HG02798 (cell line): ENCODE results near the gene TEX2.
A peak's percentile ranks its signal among the peaks of the same experiment; 100 is the strongest.

Experiments used
- ATAC-seq: cut with Tn5 transposase; IDR thresholded peaks from one replicate; pipeline ENCODE4 v1.9.1; 2021; ENCODE audit warnings: mild to moderate bottlenecking; ENCODE audit not compliant: unreplicated experiment, poor library complexity

TEX2 gene

DNA sequence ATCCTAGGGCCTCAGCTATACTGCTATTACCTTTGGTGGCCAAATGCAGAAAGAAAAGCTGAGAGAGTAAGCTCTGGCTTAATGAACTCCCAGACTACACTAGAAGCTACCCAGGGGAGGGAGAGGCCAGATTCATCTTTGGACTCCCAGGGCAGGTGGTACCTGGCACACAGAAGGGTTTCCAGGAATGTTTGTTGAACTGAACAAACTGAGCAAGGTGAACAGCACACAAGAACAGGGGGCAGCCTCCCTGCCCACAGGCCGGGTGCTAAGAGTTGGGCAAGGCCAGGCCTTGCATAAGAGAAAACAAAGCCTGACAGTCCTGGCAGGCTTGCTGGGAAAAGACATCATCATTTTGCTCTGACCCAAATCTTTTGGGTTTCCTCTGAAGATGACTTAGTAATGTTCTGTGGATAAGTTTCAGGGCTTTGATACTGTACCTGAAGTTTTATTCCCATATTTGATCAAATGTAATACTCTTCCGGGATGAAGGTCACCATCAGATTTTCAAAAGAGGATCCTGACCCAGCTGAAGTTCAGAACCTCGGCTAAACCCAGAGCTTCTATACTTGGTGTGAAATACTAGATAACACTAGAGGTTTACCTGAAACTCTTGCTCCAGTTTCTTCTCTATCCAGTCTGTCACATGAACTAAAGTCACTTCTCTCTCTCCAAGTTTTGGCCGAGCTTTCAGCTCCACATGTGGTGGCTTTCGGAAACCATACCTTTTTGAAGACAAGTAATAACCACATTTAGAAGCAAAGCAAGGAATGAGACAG, 112.6 kb downstream of the TEX2 start:
- ATAC-seq, result no peak

DNA sequence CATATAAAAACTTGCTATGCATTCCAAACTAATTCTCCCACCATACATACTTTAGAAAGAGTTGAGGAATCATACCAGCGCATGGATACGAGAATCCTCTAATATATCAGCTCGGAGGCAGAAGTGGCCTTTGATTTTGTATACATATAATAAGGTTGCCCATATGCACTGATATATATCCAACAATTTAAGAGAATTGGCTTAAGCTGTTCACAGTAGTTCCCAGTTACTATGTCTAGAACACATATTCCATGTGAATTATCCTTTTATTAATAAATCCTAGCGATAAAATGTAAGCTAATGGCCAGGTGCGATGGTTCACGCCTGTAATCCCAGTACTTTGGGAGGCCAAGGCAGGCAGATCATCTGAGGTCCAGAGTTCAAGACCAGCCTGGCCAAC, 113.9 kb downstream of the TEX2 start:
- ATAC-seq, result no peak

DNA sequence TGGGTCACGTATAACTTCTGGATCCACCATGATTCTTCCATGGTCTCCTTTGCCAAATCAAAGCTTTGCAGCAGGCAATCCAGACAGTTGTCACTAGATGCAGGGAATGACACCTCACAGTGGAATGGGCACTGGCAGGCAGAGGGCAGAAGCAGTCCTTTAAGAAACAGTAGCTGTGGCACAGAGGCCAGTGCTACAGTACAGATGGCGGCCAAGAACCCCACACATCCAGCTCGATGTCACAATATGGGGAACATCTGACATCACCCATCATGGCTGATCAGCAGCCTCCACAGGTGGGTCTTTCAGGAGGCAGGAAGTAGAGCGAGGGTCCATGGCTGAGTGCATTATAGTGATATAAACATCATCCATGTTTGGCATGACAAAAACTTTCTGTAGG, 114.4 kb downstream of the TEX2 start:
- no peak for ATAC-seq

DNA sequence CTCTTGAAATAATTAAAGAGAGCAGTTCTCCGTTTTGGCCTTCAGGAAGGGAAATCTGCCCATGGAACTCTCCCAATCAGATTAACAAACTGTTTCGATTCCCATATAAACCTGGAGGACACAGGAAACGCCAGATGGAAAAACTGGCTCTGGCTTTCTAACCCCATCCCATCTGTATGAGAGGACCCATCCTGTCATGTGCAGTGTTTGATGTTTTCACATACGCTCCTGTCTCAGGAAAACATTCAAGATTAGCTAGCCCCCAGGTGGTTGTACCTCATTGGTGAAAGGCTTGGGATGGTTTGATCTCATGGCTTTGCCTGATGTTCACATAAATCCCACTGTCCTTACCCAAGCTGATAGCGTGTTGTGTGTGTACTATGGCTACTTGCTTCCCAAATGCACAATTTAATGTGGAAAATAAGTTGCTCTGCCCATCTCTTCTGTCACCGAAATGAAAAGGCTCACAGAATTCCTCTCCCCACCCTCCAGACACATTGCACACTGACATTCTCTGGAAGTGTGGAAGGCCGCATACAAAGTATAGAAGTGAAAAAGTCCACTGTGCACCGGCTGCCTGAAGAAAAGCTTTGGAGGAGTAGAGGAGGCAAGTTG, 114.9 kb downstream of the TEX2 start:
- no peak for ATAC-seq

DNA sequence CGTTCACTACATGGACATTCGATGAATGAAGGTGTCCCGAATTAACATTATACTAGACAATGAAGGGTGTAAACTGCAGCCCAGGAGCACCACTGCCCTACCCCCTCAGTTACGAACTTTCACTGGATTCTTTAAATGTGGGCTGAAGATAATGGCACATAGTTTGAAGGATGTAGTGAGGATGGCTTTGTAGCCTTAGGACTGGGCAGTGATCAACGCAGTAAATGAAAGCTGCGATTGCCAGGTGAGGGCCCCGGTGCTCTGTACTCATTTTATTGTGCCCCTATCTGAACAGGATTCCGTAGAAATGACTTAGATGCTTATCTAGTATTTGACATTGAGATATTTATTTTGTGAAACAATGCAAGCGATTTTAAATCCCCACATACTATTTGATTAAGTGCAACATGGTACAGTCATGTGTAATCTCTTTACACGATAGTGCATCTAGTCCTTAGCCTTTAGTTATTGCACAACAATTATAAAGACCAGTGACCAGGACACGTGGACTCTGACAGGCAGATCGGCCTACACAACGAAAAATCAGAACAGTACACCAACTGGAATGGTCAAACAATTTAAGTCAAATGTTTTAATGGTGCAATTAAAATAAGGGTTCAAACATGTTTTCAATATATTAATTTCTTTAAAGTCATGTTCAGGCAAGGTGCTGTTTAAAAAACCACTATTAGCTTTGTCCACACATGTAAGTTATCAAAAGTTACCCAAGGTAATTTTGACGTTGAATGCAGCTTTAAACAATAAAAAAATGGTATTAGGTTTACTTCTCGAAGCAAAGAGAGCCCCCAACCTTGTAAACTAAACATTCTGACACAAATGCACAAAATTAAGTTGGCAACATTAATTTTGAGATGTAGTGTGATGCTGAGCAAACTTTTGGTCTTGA, 115.7 kb downstream of the TEX2 start:
- ATAC-seq, result no peak

DNA sequence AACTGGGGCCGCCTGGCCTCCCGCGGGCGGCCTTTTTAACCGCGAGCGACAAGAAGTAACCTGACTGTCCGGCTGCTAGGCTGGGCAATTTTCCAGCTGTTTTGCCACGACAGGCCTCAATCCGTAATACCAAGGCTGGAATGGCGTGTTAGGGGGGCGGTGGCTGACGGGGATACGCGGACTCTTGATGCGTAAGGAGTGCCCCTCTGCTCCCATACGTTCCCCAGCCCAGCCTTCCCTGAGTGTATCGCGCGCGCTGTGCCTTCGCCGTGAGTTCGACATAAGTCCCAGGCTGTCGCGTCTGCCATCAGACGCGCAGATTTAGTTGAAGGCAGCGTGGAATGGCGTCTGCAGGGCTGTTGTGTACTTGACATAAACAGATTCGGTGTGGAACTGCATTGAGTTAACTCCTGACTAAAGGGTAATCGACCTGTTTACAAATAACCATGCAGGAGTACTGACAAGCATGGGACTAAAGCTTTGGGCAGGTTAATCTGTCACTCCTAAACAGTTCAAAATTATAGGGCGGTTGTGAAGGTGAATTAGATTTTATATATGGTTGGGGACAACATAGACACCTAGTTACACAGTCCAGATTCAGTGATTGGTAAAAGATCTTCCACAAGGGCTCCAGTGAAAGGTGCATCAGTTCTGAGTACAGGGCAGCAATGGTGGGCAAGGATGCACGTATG, 116.5 kb downstream of the TEX2 start:
- peak; percentile 14 for ATAC-seq

DNA sequence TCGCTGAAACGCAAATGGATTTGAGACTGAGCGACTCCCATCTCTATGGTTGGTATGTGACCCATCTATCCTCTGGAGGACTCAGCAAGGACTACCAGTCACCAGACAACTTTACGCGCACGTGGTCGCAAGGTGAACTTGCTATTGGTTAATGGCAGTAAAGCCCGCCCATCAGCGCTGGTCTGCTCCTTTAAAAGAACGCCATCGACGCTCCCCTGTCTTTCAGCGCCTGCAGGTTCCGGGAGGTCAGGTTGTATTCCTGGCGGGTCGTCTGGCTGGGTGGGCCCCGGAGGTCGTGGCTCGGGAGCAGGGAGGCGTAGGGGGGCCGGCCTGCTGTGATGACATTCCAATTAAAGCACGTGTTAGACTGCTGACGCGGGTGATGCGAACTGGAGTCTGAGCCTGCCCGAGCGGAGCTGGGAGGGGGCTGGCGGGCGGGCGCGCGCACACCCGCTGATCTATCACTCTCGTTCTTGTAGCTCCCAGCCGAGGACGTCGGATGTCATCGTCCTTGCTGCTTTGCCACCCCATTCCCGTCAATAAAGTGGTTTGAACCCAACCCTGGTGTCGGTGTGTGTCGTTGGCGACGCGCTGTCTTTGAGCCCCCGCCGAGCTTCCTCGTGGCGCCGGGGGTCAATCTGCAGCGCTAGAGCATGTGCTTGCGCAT, 117.2 kb downstream of the TEX2 start:
- peak; percentile 94 for ATAC-seq

DNA sequence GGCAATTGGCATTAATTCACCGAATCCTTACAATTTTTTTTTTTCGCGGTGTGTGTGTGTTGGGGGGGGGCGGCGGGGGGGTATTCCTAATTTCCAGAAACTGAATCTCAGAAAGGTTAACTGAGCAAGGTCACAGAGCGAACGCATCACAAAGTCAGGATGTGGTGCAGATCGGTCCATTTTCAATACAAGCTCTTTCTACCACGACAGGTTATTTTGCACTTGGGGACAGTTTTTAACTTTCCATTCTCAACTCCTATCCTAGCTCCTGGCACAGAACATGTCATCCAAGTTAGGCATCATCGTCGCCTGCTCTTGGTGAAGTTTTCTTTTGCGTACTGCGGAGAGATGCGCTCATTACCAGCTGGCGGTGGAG, 117.7 kb downstream of the TEX2 start:
- no peak for ATAC-seq

DNA sequence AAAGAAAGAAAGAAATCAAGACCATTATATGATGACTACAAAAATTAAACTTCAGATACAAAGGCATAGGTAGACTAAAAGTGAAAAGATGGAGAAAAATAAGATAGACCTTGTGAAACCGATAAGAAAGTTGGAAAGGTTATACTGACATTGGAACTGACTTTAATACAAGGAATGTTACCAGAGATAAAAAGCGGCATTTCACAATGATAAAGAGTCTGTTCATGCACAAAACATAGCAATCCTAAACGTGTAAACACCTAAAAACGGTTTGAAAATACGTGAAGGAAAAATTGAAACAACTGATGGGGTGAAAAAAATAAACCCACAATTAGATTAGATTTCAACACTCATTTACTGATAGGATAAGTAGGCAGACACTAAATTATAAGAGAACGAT, 123.5 kb downstream of the TEX2 start:
- ATAC-seq, result no peak

DNA sequence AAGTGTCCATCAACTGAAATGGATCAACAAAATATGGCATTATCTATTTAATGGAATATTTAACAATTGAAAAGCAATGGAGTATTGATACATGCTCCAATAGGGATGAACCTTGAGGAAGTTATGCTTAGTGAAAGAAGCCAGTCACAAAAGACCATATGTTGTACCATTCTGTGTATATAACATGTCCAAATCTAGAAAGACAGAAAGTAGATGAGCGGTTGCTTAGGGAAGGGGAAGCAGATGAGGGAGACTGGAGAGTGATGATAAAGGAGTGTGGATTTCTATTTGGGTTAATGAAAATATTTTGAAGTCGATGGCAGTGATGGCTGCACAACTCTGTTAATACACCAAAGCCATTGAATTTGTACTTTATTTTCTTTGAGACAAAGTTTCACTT, 124.6 kb downstream of the TEX2 start:
- no peak for ATAC-seq

DNA sequence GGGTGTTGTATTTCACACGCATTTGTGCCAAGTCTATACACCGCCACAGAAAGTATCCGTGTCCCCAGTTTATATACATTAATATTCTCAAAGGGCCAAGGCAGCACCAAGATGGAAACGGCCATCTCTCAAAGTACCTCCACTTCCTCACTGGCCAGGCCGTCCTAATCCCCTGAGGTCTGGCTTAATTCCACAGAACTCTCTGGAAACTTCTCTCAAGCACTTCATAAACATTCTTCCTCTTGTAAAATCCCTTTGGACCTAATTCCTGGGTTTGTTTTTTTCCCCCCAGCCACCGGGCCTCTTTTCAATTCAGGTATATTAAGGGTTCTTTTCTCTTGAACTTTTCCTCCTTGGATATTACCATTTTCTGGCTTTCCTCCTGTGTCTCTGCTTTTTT, 128.1 kb downstream of the TEX2 start:
- no peak for ATAC-seq

DNA sequence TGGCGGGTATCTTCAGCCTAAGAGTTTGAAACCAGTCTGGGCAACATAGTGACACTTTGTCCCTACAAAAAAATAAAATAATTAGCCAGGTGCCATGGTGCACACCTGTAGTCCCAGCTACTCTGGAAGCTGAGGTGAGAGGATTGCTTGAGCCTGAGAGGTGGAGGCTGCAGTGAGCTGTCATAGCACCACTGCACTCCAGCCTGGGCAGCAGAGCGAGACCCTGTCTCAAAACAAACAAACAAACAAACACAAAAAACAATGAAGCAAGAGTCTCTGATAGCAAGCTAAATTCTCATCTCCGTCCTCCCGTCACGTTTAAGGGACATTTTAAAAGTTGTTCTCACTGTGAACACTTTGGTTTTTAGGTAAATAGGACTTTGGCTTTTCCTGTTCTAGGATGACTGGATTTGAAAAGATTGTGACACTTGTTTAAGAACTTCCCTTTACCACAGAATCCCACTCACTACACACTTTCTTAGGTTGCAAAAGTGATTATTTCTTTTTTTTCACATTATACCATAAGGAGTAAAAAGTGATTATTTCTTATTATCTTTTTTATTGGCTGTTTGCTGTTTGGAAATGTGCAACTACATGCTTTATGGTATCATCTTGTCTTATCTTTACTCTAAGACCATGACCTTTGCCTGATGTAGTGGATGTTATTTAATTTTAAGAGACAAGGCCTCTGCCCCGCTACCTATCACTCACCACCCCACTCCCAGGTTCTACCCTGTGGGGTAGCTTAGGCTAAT, 128.7 kb downstream of the TEX2 start:
- no peak for ATAC-seq

DNA sequence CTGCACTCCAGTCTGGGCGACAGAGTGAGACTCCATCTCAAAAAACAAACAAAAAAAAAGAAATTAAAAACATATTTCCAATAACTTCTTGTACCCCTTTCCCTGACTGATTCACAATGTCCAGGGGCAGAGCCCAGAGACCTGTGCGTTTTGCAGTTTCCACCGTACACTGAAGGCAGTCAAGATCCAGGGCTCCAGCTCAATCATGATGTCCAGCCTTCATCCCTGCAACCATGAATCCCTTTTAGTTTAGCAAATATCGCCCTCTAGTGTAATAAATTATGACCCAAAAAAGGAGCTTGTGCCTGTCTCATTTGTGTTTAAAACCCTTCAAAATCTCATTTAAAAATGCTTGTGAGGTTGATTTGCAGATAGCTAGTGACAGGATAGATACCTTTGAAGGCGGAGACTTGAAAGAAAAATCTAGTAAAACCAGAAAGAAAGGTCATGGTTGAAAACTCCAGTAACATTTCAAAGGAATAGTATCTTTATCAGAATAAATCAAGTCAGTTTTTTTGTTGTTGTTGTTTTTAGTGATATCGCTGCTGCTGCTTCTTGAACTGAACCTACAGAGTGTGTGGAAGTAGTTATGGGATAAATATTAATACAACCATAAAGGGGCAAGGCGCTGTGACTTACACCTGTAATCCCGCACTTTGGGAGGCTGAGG, 129.4 kb downstream of the TEX2 start:
- no peak for ATAC-seq

DNA sequence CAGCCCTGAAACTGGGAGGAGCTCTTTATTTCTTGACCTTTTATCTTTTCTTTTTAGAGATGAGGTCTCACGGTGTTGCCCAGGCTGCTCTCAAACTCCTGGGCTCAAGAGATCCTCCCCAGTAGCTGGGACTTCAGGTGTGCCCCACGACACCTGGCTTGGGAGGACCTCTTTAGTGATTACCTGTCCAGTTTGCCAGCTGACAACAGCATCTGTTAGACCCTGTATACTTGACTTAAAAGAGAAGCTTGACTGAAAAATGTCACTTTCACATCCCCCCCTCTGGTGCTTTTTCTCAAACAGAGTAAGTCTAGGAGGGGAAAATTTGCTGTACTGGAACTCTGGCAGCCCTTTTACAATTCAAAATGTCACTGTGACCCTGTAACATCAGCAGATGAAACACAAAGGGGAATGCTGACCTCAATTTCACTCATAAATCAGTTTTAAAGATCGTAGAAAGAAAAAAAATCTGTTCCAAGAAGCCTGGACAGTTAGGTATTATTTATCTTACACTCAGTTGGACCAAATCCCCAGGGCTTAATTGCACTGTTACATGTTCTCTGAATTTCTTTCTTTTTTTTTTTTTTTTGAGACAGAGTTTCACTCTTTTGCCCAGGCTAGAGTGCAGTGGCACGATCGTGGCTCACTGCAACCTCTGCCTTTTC, 131.3 kb downstream of the TEX2 start:
- ATAC-seq, result no peak

DNA sequence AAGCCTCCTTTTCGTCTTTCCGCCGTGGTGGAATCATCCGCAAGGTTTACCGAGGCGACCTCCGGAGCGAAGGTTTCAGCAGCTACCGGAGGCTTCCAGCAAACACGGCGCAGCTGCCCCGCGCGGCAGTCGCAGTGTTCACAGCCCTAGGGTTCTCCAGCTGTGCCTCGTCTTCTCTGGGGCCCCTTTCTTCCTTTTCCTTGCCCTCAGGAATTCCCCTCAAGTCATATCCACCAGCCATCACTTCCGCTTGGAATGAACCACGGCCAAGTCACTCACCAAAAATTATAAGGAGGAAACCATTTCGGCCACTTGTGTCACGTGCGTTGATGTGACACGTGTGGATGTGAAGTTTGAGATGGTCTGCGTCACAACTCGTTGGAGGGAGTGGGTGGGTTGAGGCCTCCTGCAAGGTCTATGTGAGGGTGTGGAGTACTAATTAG, 132.5 kb downstream of the TEX2 start:
- peak; percentile 12 for ATAC-seq

DNA sequence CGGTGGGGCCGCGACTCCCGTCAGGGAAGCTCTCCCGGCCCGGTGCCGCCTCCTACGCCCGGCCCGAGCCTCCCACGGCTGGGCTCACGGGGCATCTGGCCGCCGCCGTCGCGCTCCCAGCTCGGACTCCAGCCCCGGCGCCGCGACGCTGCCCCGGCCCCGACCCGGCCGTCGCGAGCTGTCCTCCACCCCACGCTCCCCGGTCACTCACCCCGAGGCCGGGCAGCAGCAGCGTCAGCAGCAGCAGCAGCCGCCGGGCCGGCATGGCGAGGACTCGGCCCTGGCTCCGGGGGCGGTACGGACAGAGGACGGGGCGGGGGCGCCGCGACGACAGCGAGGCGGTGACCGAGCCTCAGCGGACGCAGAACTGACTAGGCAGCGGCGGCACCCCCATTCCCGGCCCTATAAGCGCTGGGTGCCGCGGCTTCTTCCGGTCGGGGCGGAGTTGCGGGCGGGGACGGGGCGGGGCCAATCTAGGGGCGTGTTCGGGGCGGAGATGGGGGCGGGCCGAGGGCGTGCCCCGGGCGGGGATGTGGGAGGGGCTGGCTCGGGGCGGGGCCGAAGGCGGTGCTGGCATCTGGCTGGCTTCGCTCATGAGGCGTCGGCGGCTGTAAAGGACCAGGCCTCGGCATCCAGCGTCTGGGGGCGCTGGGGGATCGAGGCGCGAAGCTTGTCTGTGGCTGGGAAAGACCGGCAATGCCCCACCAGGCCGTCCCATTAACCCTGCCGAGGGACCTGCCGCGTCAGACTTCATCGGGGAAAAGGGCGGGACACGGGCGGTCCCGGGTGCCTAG, 133.1 kb downstream of the TEX2 start, which contains the start of gene ERN1:
ERN1 (minus strand) TSS at position 380 of the 794 bp plus-strand sequence; CDS start at position 265, 115 bp downstream.
- ATAC-seq, result peak; percentile 87

DNA sequence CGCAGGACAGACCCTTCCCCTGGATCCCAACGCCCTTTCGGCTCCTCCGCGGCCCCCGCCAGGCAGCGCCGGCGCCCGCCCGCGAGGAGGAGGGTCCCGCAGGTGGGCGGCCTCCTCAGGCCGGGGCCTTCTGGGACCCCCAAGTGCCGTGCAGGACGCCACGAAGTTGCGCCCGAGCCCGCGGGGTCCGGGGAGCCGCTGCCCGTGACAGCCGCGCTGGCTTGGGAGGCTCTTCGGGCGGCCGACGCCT, 133.6 kb downstream of the TEX2 start:
- no peak for ATAC-seq
